HL-60 (cell line): ENCODE results near the gene ST6GALNAC3.

Source experiments
- GABPA ChIP-seq: IDR thresholded peaks from 2 replicates; pipeline ENCODE4 v1.6.1; 2012; ENCODE audit warnings: low read depth
- POLR2AphosphoS5 ChIP-seq: IDR thresholded peaks from 2 replicates; pipeline ENCODE4 v1.6.1; 2012; ENCODE audit warnings: low read depth
- SPI1 ChIP-seq: IDR thresholded peaks from 2 replicates; pipeline ENCODE4 v1.6.1; 2012; ENCODE audit warnings: low read depth, mild to moderate bottlenecking, borderline replicate concordance
- TF ChIP-seq, protein P1 (sequence below): IDR thresholded peaks from one replicate; pipeline ENCODE4 v1.5.1; 2011; ENCODE audit warnings: low read length, control low read depth, inconsistent platforms; ENCODE audit not compliant: insufficient read depth
- TF ChIP-seq, protein P2 (sequence below): IDR thresholded peaks from 2 replicates; pipeline ENCODE4 v1.6.1; 2012; ENCODE audit warnings: low read depth; ENCODE audit not compliant: insufficient replicate concordance

DNA sequence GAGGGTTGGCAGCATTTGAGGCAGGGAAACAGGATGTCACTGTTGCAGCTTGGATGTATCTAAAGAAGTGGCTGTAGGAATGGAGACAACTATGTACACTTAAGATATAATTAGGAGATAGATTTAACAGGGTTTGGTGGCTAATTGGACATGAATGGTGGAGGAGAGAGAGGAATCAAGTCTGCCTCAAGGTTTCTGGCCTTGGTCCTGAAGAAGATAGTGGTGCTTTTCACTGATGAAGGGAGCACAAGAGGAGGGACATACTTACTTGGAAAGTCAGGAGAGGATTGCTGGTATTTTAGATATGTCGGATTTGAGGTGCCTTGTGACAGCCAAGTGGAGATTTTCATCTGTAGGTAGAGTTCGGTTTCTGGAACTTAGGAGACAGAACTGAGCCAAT is 123.9 kb downstream of the ST6GALNAC3 start:
- no peak for TF ChIP-seq GABPA
- TF ChIP-seq, protein P1, sequence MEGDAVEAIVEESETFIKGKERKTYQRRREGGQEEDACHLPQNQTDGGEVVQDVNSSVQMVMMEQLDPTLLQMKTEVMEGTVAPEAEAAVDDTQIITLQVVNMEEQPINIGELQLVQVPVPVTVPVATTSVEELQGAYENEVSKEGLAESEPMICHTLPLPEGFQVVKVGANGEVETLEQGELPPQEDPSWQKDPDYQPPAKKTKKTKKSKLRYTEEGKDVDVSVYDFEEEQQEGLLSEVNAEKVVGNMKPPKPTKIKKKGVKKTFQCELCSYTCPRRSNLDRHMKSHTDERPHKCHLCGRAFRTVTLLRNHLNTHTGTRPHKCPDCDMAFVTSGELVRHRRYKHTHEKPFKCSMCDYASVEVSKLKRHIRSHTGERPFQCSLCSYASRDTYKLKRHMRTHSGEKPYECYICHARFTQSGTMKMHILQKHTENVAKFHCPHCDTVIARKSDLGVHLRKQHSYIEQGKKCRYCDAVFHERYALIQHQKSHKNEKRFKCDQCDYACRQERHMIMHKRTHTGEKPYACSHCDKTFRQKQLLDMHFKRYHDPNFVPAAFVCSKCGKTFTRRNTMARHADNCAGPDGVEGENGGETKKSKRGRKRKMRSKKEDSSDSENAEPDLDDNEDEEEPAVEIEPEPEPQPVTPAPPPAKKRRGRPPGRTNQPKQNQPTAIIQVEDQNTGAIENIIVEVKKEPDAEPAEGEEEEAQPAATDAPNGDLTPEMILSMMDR = no peak
- TF ChIP-seq, protein P2, sequence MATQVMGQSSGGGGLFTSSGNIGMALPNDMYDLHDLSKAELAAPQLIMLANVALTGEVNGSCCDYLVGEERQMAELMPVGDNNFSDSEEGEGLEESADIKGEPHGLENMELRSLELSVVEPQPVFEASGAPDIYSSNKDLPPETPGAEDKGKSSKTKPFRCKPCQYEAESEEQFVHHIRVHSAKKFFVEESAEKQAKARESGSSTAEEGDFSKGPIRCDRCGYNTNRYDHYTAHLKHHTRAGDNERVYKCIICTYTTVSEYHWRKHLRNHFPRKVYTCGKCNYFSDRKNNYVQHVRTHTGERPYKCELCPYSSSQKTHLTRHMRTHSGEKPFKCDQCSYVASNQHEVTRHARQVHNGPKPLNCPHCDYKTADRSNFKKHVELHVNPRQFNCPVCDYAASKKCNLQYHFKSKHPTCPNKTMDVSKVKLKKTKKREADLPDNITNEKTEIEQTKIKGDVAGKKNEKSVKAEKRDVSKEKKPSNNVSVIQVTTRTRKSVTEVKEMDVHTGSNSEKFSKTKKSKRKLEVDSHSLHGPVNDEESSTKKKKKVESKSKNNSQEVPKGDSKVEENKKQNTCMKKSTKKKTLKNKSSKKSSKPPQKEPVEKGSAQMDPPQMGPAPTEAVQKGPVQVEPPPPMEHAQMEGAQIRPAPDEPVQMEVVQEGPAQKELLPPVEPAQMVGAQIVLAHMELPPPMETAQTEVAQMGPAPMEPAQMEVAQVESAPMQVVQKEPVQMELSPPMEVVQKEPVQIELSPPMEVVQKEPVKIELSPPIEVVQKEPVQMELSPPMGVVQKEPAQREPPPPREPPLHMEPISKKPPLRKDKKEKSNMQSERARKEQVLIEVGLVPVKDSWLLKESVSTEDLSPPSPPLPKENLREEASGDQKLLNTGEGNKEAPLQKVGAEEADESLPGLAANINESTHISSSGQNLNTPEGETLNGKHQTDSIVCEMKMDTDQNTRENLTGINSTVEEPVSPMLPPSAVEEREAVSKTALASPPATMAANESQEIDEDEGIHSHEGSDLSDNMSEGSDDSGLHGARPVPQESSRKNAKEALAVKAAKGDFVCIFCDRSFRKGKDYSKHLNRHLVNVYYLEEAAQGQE = peak; percentile 82
- TF ChIP-seq SPI1 = no peak
- TF ChIP-seq POLR2AphosphoS5 = no peak
